ENCODE data around the gene OGDH. TPM values are rescaled to one million over a fixed set of nuclear protein-coding genes. Genes with fewer than 3 reads are reported as not detected.

The OGDH gene
- total and polyA plus RNA-seq, 2 of the 4 experiments (the other 2 are of a cell fraction), result 47.4 to 56.5 TPM

GRCh38 chr7:44568771-44569560 lies 37.5 kb upstream of the OGDH start:
- in situ Hi-C loops (cut with MboI; ENCODE audit: low sequenced_read_pairs), result loop anchor here (10.0 kb wide), 1 partner anchor 324 kb away; no protein-coding TSS in a partner anchor
- Histone ChIP-seq H4K91ac (ENCODE audit: insufficient read depth, low read depth, low read length) (no peak overlapping the region), H3K4ac (ENCODE audit: low read depth, low read length) (no peak overlapping the region), H2BK120ac (ENCODE audit: low read depth, low read length) (no peak overlapping the region), H3K56ac (ENCODE audit: extremely low read depth, insufficient read depth, low read length) (no peak overlapping the region), H3K79me1 (ENCODE audit: low read depth in 1 of 2, low read length in 2 of 2) (peaks cover 37 to 66% of the 10 kb centered on the region in 2 experiments), H3K4me3 (ENCODE audit: insufficient read depth, low read depth, low read length) (no peak overlapping the region), H3K18ac (ENCODE audit: low read depth, low read length) (no peak overlapping the region), H3K9me3 (ENCODE audit: control insufficient read depth, insufficient read depth, low read length) (no peaks in the 10 kb centered on the region), H3K27ac (ENCODE audit: insufficient read depth, low read length) (no peak overlapping the region), H3K23ac (ENCODE audit: low read depth, low read length) (no peak overlapping the region), H3K9ac (ENCODE audit: low read depth, low read length) (no peak overlapping the region), H2AK9ac (replicated peaks; ENCODE audit: low read depth, low read length, poor library complexity) (peak overlapping the region; percentile 16), H3K27me3 (ENCODE audit: control insufficient read depth, insufficient read depth, low read length) (no peaks in the 10 kb centered on the region), H3K14ac (replicated peaks; ENCODE audit: low read depth, low read length) (no peak overlapping the region), H4K8ac (ENCODE audit: low read depth in 2 of 2, low read length in 2 of 2) (no peak overlapping the region), H2BK5ac (ENCODE audit: low read depth, low read length, poor library complexity, severe bottlenecking) (no peak overlapping the region), H3K9me1 (ENCODE audit: insufficient read depth, low read length) (peaks cover 8% of the 10 kb centered on the region; the same call in 1 of the 2 replicates), H3K4me2 (ENCODE audit: low read depth, low read length) (no peak overlapping the region), H2BK20ac (ENCODE audit: low read depth, low read length) (no peak overlapping the region), H2AFZ (replicated peaks; ENCODE audit: low read length, poor library complexity) (no peak overlapping the region), H4K5ac (ENCODE audit: low read depth, low read length) (no peak overlapping the region), H2BK15ac (ENCODE audit: low read depth, low read length) (no peak overlapping the region), H3K36me3 (ENCODE audit: control insufficient read depth, insufficient read depth, low read length) (peaks cover 77% of the 10 kb centered on the region), H4K20me1 (ENCODE audit: insufficient read depth, low read length) (peaks cover 25% of the 10 kb centered on the region), H3K4me1 (ENCODE audit: control insufficient read depth, insufficient read depth, low read length) (peaks cover 5% of the 10 kb centered on the region), H2AK5ac (ENCODE audit: low read depth, low read length) (no peak overlapping the region)
- ATAC-seq (ENCODE audit: low read depth) (no peak), DNase-seq (no peak)
- ChIA-PET POLR2A (ENCODE audit: unreplicated experiment) (no interaction called here), CTCF (interaction anchor here (0.6 kb wide), 1 partner anchor 220 kb away, joined by 3 read pairs; no protein-coding TSS in a partner anchor)
- BruUV-seq (replicated peaks), result no TSS peak
- TF ChIP-seq NFE2L2 (IDR thresholded peaks at IDR 0.05; ENCODE audit: low read depth, low read length), result no peak
- dilution Hi-C loops (cut with HindIII; ENCODE audit: low sequenced_read_pairs, unreplicated experiment), result no loop called here
- intact Hi-C loops (cut with micrococcal nuclease), result no loop called here
- 90% methylated on average over 6 of the region's 17 CpGs; no CpG with 5 or more reads in 1 of the 2 experiments for whole genome bisulfite sequencing, 2 experiments (ENCODE audit: extremely low coverage in 2 of 2, insufficient read length in 1 of 2)

Measured in IMR-90 (cell line).